ENCODE results near the gene TMEM87B.
A peak's percentile ranks its signal among the peaks of the same experiment; 100 is the strongest.

TMEM87B gene

GRCh38 chr2:112047537-112048235 lies 7.4 kb upstream of the TMEM87B start:
- FAIRE-seq (no peak), DNase-seq (ENCODE audit: insufficient read length, low spot score) (no peak)
- no peak for TF ChIP-seq CTCF (IDR thresholded peaks at IDR 0.05; ENCODE audit: insufficient read depth, missing control alignments)

GRCh38 chr2:112048236-112048592 lies 6.9 kb upstream of the TMEM87B start:
- no peak for FAIRE-seq
- DNase-seq (ENCODE audit: insufficient read length, low spot score) = no peak
- TF ChIP-seq CTCF (IDR thresholded peaks at IDR 0.05; ENCODE audit: insufficient read depth, missing control alignments) = no peak

GRCh38 chr2:112048887-112049286 lies 6.2 kb upstream of the TMEM87B start:
- peak; percentile 36 for DNase-seq (ENCODE audit: insufficient read length, low spot score)
- FAIRE-seq = no peak
- TF ChIP-seq CTCF (IDR thresholded peaks at IDR 0.05; ENCODE audit: insufficient read depth, missing control alignments) = peak; percentile 94

- no peak for TF ChIP-seq CTCF (IDR thresholded peaks at IDR 0.05; ENCODE audit: insufficient read depth, missing control alignments)
- FAIRE-seq (no peak), DNase-seq (ENCODE audit: insufficient read length, low spot score) (no peak)
Measured at GRCh38 chr2:112050316-112050715, 4.8 kb upstream of the TMEM87B start.

- TF ChIP-seq CTCF (IDR thresholded peaks at IDR 0.05; ENCODE audit: insufficient read depth, missing control alignments) = no peak
- FAIRE-seq (no peak), DNase-seq (ENCODE audit: insufficient read length, low spot score) (peak; percentile 70)
Measured at GRCh38 chr2:112053917-112054846, 887 bp upstream of the TMEM87B start.

GRCh38 chr2:112055730-112056625 lies 909 bp downstream of the TMEM87B start:
- no peak for TF ChIP-seq CTCF (IDR thresholded peaks at IDR 0.05; ENCODE audit: insufficient read depth, missing control alignments)
- FAIRE-seq = no peak
- no peak for DNase-seq (ENCODE audit: insufficient read length, low spot score)

All from D721Med (cell line).